NCI-H82 treated with DMSO at 0.1 percent for 48 hours (cell line): ENCODE data around the gene CTDNEP1.
"Not testable (repeated sequence)": the region's sequence is repeated elsewhere in the genome, so short reads cannot be mapped to it uniquely, and the experiment has no call there.

Experiments
- DNase-seq: peaks from one replicate; lab custom pipeline; 2025; ENCODE audit not compliant: unreplicated experiment; lab: John Stamatoyannopoulos, UW

The CTDNEP1 gene

DNA sequence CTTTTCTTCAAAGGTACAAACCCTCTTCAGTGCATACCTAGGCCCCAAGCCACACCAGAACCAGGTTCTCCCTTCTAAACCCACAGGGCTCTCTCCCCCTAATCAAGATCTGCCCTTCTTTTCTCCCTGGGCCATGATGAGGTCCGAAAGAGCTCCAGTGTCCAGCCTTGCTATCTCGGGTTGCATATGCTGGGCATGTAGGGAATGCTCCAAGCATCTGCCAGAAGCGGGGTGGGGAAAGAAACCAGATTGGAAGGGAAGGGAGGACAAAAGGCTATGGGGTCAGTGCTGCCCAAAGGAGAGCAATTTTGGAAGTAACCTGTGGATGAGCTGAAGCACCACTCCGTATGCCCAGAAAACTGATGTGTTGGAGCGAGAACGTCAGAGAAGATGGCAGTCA, 2.3 kb downstream of the CTDNEP1 start:
- no peak for DNase-seq

DNA sequence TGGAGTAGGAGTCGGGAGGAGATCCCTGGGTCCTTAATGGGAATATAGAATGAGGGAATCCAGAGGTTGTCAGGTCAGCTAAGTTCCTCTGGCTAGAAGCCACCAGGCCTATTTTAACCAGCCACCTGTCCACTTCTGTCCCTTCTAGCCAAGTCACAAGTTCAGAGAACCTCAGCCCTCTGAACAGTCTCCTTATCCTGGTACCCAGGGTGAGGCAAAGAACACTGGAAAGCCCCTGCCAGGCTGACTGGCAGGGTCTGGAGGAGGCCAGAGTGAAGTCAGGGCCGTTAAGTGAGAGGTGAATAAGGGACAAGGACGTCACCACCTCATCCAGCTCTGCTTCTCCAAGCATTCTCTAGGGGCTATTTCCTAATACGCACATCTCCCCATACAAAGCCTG, 2.7 kb downstream of the CTDNEP1 start:
- no peak for DNase-seq

DNA sequence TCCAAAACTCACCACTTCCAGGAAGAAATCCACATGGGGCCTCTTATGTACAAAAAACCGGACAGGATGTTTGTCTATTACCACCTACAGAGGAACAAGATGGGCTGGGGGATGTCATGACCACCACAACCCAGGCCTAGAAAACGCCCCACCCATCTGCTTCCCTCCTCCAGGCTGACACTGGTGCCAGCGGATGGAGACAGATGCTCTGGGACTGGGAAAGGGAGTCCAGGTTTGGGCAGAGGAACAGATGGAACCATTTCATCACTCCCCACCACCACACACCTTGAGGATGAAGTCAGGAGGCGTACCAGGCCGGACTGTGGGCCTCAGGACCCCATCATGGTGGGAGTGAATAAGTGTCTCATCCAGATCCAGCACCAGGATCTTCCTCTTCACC, 4.8 kb downstream of the CTDNEP1 start:
- DNase-seq: no peak

DNA sequence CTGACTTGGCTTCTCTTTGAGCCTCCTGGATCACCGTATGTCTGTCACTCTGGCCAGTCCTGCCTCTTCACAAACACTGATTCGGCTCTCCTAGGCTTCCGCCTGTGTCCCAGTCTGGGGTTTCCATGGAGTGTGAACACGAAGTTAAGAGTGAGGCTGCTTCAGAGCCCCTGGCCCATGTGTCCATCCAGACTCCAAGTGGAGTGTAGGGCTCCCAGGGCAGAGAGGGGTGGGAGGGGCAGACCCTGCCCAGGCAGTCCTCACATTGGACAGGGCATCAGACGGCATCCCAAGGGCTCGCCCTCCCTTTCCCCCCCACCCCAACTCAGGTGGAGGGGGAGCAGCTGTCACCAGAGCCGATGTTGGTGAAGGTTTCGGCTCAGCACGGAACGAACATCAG, 7.7 kb downstream of the CTDNEP1 start:
- not testable (repeated sequence) for DNase-seq

DNA sequence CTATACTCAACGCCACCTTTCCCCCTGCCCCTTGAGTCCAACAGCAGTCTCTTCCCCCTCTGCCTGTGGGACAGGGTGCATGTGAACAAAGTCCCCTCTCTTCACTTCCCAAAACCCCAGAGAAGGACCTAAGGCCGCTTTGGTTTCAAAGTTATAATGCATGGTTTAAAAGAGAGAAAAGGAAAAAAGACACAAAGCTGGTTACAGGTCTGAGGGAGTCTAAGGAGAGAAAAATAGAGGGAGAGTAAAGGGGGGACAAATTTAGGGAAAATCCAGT, 8.1 kb downstream of the CTDNEP1 start:
- no peak for DNase-seq

DNA sequence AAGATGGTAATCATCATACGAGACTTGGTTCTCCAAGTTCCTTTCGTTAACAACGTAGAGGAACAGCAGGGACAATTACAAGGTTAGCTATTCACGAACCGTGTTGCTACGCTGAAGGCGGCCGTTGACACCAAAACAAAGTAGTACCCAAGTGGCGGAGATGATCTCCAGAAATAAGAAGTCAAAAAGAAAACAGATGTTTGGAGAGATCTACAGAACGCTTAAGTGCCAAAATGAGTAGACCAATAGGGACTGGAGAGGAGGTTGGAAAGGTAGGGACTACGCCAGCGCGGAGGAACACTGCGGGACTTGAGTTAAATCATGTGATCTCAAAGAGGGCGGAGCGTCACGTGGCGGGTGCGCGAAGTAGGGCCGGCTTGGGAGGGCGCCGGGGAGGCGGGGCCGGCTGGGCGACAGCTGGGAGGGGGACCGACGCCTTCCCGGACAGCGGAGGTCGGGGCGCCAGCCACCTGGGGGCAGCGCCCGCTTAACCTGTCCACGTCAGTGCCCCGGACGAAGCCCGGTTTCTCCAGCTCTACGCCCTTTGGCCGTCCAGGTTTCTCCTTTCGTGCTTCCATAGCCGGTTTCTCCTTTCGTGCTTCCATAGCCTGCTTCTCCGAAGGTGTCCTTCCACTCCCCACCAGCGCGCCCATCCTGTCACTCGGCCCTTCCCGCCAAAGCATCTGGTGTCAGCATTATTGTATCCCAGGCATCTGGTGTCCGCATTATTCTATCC, 8.6 kb downstream of the CTDNEP1 start:
- DNase-seq: peak; percentile 95

DNA sequence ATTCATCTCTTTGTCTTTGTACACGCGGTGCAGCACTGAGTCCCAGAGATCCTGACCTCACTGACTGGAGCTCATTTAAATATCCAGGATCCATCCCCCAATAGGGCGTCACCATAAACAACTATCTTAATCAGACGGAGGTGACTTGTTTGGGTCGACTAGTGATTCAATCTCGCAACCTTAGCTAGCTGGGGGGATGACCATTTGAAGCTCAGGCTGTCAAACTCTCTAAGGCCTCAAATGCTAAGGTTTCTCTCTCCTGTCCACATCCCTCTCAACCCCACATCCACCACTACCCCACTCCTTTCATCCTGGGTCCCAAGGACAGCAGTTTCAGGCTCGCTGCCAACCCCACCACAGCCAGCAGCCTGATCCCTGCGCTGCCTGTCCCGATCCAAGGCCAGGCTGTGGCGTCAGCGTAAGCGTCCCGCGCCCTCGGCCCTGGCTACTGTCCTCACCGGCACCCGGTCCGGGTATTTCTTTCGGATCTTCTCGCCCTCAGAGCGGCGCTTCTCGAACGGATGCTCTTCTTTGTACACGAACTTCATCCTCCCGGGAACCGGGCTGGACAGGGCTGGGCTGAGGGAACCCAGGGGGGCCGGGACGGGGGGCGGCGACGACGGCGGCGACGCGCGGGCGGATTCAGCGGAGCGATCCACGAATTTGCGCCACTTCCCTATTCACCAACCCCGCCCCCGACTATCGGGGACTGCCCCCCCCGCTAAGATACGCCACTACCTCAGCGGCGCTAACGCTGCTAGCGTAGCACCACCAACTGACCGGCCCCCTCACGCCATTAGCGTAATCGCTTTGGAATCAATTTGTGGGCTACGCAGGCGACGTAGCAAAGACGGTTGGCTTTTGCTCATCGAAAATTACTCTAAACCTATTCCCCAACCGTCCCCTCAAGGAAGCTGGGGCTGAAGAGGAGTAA, 9.5 kb downstream of the CTDNEP1 start, which contains the start of gene GABARAP:
Gene GABARAP, minus strand, starts transcription at position 667 of the 934 bp plus-strand sequence. Its CDS starts 119 bp downstream, at position 548.
- DNase-seq: peak; percentile 87

DNA sequence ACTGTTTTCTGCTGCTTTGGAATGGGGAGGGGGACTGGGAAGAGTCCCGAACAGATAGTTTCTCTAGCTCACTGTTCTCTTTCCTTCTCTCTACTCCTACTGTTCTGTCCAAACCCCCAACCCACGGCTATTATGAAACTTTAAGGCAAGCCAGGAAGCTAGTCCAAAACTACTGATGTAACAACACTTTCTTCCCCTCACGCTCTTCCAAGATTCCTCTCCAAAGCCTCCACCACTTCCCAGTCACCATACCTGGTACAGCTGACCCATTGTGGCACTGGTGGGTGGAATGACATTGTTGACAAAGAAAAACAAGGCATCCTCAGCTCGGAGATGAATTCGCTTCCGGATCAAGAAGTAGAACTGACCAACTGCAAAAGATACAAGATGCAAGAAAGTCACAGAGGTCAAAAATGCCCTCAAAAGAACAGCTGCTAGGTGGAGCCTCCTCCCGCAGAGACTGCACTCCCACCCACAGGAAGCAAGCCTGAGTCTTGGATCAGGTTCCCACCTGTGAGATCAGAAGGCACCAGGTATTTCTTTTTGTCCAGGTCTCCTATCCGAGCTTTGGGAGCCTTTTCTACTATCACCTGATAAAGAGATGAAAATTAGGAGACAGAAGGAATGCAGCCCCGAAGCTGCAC, 10.3 kb downstream of the CTDNEP1 start:
- DNase-seq: no peak

DNA sequence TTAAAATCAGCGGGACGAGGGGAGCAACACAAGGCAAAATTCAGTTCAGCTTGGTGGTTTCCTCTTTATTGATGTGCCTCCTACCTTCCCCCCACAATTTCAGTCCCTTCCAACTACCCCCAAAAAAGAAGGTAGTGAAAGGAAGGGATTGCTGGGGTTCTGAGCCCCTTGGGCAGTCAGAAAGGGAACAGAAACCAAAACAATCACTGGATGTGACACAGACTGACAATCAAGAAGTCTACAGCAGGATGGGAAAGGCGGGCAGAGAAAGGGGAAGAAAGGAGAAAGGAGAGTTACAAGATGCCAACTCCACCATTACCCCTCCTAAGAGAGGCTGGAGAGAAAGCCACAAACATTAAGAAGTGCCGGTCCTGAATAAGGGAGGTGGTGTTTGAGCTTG, 11.2 kb downstream of the CTDNEP1 start:
- no peak for DNase-seq

DNA sequence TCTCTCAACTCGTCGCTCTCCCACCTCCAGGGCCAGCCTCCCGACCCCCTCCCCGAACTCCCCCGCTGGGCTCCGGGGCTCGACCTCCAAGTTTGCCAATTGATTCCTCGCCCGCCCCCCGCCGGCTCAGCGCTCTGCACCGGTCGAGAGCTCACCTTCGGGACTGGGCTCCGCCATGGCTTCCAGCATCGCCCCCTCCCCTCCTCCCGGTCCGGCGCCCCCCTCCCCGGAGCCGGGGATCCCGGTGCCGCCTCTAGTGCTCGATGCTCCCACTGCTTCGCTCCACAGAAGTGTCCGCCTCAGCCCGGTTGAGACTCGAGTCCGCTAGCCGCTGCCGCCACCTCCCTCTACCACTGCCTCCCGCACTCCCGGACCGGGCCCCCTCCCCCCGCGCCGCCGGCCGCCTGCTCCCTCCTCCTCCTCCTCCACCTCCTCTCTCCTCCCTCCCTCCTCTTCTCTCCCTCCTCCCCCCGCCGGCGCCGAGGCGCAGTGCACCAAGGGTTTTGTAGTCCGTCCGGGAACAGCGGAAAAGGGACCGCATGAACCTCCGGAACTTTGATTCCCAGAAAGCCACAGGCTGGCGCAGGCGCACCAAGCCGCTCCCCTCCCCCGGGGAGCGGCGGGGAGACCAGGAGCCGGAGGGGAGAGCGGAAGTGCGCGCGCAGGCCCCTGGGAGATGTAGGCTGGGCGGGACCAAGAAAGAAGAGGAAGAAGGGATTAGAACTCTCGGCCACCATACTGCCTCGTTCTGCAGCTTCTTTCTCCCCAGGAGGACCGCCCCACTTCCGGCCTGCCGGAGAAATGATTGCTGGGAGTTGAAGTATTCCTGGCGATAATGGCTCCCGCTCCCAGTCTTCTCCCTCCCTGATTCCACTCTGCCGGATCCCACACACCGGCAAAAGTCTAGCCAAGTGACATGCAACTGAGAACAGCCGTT, 12.2 kb downstream of the CTDNEP1 start, which contains the start of gene PHF23:
Gene PHF23, minus strand, starts transcription at position 367 of the 937 bp plus-strand sequence. Its CDS starts 178 bp downstream, at position 189.
- DNase-seq: peak; percentile 100

DNA sequence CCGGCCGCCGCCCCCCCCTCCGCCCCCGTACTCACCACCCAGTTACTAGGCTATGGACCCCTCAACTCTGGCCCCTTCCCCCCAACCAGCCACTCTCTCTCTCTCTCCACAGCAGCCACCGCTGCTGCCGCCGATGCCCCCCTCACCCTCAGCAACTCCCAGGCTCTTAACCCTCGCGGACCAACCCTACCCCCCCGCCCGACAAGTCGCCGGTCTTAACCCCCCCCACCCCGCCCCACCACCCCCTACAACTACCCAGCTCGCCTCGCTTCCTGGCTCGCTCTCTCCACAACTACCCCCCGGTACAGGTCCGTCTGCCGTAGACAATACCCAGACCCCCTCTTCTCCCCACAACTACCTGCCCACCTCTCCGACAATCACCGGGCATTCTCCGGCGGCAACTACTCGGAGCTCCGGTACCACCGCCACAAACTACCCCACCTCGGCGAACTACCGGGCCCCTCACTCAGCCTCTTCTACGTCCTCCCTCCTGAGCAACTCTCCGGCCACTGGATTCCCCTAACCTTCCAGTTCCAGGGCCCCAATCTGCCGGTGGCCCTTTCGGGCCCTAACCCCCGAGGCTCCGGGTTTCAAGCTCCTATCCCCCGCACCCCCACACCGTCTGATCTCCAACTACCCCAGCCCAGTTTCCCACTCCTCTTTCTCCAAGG, 13.0 kb downstream of the CTDNEP1 start:
- DNase-seq: no peak

DNA sequence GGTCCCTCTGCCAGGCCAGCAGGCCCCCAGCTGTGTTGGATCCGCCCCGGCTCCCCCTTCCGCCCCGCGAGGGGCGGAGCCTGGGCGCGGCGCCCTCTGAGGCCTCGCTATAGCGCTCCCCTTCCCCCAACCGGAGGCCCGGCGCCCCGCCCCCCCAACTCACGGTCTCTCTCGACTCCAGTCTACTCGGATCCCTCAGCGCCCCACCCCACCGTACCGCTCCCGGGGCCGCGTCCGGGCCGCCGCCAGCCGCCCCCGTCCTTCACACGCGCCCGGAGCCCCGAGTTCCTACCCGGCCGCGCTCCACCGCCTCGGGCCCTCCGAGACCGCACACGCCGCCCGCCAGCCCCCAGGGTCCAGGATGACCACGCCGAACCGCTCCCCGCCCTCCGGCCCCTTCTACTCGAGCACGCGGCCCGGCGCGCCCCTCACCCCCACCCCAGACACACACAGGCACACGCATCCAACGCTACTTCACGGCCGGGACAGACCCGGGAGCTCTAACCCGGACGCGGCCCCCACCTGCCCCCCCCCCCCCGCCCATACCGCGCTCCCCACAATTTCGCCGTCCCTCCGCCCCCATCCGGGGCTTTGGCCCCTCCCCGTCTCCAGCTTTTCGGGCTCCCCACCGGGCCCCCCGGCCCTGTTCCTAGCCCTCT, 13.6 kb downstream of the CTDNEP1 start:
- peak; percentile 52 for DNase-seq

DNA sequence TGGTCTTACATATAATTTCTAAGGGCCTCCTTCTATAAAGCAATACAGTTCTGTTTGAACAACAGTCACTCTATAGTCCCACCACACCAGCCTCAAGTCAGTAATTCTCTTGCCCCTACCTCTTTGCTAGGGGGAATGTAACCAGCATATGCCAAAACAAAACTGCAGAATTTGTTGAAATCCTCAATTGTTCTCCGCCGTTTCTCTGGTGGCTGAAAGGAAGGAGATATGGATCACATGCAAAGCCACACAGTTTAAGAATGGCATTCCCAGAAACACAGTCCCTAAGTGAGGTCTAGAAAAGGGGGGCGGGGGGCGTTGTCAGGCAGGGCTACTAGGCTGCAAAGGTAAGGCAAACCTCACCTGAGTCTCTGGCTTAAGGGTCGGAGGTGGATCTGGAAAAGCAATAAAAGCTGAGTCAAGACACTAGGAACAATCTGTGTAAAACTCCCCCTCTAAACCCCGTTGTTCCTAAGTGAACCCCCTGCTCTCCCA, 14.2 kb downstream of the CTDNEP1 start:
- no peak for DNase-seq

DNA sequence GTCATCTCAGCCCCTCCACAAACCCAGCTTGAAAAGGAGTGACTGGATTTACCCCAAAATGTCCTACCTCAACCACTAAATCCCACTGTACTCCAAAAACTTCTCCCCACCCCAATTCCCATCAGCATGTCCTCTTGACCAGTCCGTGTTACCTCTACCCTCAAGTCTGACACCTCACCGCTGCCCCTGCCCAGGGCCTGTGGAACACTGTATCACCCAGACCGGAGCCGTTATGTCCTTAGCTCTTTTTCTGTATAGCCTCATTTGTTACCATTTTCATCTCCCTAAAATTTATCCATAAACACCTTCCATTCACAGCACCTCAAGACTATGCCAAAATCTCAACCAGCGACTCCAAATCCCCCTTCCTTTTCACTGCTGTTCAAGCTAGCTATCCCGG, 14.7 kb downstream of the CTDNEP1 start:
- no peak for DNase-seq

DNA sequence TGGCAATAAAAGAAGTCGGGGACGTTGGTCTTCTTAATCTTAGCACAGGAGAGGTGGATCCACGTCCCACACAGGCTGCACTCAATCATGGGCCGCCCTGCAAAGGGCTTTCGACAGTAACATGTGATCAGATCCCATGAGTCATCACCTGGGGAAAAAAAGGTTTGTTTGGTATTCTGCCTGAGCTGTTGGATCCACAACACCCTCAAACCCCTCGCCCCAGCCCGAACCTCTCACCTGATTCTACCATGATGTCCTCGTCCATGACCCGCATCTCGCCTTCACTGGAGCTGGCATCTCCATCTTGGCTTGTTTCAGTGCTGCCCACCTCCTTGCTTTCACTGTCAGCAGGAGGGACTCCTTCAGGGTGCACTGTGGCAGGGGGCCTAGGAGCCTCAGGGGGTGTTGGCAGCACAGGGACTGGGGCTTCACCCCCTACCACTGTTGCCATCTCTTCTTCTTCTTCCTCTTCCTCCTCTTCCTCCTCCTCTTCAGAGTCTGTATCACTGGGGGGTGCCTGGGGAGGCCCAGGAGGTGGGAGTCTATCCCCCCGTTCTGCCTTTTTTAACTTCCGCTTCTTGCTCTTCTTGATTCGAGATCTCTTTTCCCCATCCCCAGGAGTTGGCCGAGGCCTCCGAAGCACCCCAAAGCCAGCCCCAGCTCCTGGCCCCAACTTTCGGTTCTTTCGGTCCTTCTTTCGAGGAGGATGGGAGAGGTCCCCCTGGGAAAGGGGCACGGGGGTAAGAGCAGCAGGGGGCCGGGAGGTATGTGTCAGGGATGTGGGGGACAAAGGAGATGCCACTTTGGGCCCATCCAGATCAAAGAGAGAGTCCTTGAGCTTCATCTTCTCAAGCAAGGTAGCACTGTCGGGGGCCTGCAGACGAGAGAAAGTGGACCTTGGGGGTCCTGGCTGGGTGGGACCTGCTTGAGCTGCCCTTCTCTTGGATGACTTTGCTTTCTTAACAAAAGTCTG, 15.6 kb downstream of the CTDNEP1 start:
- no peak for DNase-seq

DNA sequence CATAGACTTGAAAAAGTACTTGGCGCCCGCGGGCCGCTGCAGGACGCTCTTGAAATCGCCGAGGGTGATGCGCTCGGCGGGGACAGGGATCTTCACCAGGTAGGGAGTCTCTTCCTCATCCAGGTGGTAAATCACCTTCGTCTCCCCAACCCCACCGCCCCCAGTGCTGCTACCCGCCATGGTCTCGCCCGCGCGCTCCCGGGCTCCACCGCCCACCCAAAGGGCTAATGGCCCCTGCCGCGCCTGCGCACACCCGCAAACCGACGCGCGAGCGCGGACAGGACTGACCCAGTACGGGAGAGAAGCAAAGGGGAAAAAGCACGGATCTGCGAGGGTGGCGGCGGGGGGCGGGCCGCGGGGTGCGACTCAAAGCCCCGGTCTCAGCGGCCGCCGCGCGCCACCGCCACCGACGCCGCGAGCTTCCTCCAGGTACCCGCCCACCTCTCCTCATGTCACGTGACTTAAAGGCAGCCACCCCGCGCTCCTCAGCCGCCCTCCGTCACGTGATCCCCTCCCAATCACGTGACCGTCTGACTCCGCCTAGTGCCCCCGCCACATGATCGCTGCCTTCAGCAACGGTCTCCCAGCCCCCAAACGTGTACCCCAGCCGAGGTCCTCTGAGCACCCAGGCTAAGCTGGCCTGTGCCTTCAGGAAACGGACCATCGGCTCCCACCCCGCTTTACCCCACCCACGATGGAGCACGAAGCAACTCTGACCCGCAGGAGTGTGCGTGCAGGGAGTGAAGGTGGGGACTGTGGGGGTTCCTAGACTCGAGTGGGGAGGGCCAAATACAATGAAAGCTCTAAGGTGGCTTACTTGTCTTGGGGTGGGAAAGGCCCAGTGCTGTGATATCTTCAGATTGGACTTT, 17.2 kb downstream of the CTDNEP1 start, which contains the start of gene DVL2:
Gene DVL2, minus strand, starts transcription at position 435 of the 869 bp plus-strand sequence. Its CDS starts 255 bp downstream, at position 180.
- peak; percentile 98 for DNase-seq

DNA sequence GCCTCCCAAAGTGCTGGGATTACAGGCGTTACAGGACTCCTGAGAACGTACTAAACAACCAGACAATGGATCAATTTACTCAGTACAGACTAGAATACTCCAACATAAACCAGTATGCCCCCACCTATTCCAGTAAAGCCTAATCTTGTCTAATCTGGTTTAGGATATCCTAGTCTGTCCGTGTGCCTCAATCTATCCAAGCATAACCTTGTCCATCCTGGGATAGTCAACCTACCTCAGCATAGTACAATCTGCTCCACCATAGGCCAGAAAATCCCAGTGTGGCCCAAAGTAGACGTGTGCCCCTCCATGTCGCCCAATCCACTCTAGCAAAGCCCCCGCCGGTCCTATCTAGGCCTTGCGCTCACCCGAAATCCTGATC, 17.8 kb downstream of the CTDNEP1 start:
- DNase-seq: peak; percentile 72
